ENCODE results near the gene BUD13. TPM values are rescaled to one million over a fixed set of nuclear protein-coding genes. Genes with fewer than 3 reads are reported as not detected.

Gene BUD13
- total and polyA plus RNA-seq, 10 donors: 12.3 to 20.3 (median 16.3) TPM

DNA sequence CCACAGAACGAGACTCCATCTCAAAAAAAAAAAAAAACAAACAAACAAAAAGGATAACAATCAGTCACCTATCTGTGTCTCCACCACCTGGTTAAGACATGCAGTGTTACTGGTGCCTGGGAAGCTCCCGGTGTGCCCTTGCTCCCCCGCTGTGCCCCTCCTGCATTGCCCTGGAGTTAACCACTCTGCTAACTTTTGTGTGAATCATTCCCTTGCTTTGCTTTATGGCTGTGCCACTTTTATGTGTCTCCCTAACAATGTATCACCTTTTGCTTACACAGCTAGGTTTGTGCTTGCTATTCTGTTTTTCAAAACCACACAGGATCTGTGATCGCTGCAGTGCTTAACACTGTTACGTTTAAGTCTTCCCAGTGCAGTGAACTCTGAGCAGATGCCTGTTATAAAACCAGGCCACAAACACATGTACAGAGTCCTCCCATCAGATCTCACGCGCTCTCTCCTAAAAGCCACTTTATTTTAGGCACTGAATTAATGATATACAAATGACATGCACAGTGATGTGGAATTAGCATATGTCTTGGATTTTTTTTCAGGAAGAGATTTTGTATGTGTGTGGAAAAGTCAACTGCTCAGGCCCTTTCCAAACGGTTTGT, 69.9 kb downstream of the BUD13 start:
- H3K27me3 ChIP-seq (replicated peaks in 1 of 7): peaks cover 0 to 22% (median 7%) of the 10 kb centered on the region in 7 donors
- H3K36me3 ChIP-seq: no peaks in the 10 kb centered on the region
- H3K9me3 ChIP-seq: no peaks in the 10 kb centered on the region
- TF ChIP-seq, protein P1, sequence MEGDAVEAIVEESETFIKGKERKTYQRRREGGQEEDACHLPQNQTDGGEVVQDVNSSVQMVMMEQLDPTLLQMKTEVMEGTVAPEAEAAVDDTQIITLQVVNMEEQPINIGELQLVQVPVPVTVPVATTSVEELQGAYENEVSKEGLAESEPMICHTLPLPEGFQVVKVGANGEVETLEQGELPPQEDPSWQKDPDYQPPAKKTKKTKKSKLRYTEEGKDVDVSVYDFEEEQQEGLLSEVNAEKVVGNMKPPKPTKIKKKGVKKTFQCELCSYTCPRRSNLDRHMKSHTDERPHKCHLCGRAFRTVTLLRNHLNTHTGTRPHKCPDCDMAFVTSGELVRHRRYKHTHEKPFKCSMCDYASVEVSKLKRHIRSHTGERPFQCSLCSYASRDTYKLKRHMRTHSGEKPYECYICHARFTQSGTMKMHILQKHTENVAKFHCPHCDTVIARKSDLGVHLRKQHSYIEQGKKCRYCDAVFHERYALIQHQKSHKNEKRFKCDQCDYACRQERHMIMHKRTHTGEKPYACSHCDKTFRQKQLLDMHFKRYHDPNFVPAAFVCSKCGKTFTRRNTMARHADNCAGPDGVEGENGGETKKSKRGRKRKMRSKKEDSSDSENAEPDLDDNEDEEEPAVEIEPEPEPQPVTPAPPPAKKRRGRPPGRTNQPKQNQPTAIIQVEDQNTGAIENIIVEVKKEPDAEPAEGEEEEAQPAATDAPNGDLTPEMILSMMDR (IDR thresholded peaks at IDR 0.05 in 8 of 11, conservative IDR thresholded peaks at IDR 0.05 in 3 of 11): no peak
- TF ChIP-seq POLR2AphosphoS5 (IDR thresholded peaks at IDR 0.05) (no peak), POLR2A (IDR thresholded peaks at IDR 0.05) (no peak)
- 74 to 81% (median 75%) methylated on average over 8 of the region's 8 CpGs for WGBS, 5 donors
- intact Hi-C loops (cut with DNase I; ENCODE audit: low total_unique reads): no loop called here
- peak; percentile 15 for DNase-seq
- no peak overlapping the region for H3K27ac ChIP-seq
- H3K4me3 ChIP-seq: no peak overlapping the region
- peaks cover 0 to 6% (median 0%) of the 10 kb centered on the region in 6 donors for H3K4me1 ChIP-seq

DNA sequence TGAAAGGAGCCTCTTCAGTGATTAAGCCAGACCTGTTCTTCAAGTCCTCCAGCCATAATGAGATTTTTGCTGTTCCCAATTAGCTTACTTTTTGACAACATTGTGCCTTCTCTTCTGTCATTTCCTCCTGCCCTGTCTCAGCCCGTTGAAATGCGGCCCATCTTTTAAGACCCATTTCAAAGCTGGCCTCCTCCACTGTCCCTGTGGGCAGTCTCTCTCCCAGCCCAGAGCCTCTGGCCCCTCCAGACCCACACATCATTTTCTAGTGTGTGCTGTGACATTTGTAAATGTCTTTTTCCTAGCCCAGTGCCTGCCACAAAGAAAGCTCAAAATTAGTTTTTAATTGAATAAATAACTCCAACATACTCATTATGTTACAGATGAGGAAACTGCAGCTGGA, 70.9 kb downstream of the BUD13 start:
- Histone ChIP-seq H3K4me1 (no peaks in the 10 kb centered on the region), H3K27me3 (replicated peaks in 1 of 7) (peaks cover 0 to 15% (median 0%) of the 10 kb centered on the region in 7 donors), H3K27ac (no peak overlapping the region), H3K36me3 (no peaks in the 10 kb centered on the region), H3K4me3 (no peak overlapping the region), H3K9me3 (no peaks in the 10 kb centered on the region)
- DNase-seq: no peak
- TF ChIP-seq, protein P1 (IDR thresholded peaks at IDR 0.05 in 8 of 11, conservative IDR thresholded peaks at IDR 0.05 in 3 of 11): no peak
- no peak for TF ChIP-seq POLR2AphosphoS5 (IDR thresholded peaks at IDR 0.05)
- TF ChIP-seq POLR2A (IDR thresholded peaks at IDR 0.05): no peak
- WGBS, 5 donors: 72 to 81% (median 76%) methylated on average over 2 of the region's 2 CpGs
- intact Hi-C loops (cut with DNase I; ENCODE audit: low total_unique reads): no loop called here

GRCh38 chr11:116701297-116701801, 71.4 kb downstream of the BUD13 start:
- no peaks in the 10 kb centered on the region for H3K36me3 ChIP-seq
- peak; percentile 71 for DNase-seq
- no peaks in the 10 kb centered on the region for H3K4me1 ChIP-seq
- H3K27me3 ChIP-seq (replicated peaks in 1 of 7): peaks cover 0 to 15% (median 0%) of the 10 kb centered on the region in 7 donors
- 80 to 95% (median 91%) methylated on average over 6 to 7 of the region's 7 CpGs for WGBS, 5 donors
- no peak overlapping the region for H3K27ac ChIP-seq
- TF ChIP-seq POLR2AphosphoS5 (IDR thresholded peaks at IDR 0.05): no peak
- TF ChIP-seq POLR2A (IDR thresholded peaks at IDR 0.05): no peak
- TF ChIP-seq, protein P1 (IDR thresholded peaks at IDR 0.05 in 8 of 11, conservative IDR thresholded peaks at IDR 0.05 in 3 of 11): no peak
- no peaks in the 10 kb centered on the region for H3K9me3 ChIP-seq
- no peak overlapping the region for H3K4me3 ChIP-seq
- intact Hi-C loops (cut with DNase I; ENCODE audit: low total_unique reads): no loop called here

DNA sequence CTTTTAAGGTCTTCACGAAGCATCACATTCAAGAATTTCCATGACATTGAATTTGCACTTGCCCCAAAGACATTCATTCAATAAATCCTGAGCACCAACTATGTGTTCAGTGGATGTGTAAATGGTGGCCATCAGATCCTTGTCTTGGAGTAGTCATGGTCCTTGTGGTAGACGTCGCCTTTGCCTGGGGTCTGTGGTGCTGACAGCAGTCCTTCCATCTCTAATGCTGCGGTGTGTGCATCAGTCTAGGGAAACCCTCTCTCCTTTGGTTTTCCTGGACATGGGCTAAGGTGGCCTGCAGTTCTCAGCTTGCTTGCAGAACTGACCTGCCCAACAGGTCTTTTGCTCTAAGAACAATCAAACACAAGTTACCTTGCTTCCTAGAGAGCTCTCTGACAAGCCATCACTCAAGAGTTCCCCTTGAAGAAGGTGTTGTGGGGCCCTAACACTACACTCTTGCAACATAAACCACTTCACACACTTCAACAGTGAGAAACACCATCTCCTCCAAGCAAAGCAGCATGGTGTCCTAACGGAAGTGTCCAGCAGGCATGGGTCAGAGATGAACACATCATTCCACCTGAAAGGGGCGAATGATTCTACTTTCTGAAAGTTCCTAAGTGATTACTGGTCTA, 72.1 kb downstream of the BUD13 start:
- Histone ChIP-seq H3K27ac (no peak overlapping the region), H3K36me3 (no peaks in the 10 kb centered on the region), H3K27me3 (replicated peaks in 1 of 7) (peaks cover 0 to 22% (median 0%) of the 10 kb centered on the region in 7 donors), H3K4me1 (no peaks in the 10 kb centered on the region), H3K4me3 (no peak overlapping the region), H3K9me3 (no peaks in the 10 kb centered on the region)
- peak; percentile 20 for DNase-seq
- intact Hi-C loops (cut with DNase I; ENCODE audit: low total_unique reads): no loop called here
- TF ChIP-seq POLR2A (IDR thresholded peaks at IDR 0.05) (no peak), POLR2AphosphoS5 (IDR thresholded peaks at IDR 0.05) (no peak)
- TF ChIP-seq, protein P1 (IDR thresholded peaks at IDR 0.05 in 8 of 11, conservative IDR thresholded peaks at IDR 0.05 in 3 of 11): no peak
- 89 to 97% (median 93%) methylated on average over 6 of the region's 6 CpGs for WGBS, 5 donors
